ENCODE data around the gene GGT5.
"Not testable (repeated sequence)": the region's sequence is repeated elsewhere in the genome, so short reads cannot be mapped to it uniquely, and the experiment has no call there.

The GGT5 gene

DNA sequence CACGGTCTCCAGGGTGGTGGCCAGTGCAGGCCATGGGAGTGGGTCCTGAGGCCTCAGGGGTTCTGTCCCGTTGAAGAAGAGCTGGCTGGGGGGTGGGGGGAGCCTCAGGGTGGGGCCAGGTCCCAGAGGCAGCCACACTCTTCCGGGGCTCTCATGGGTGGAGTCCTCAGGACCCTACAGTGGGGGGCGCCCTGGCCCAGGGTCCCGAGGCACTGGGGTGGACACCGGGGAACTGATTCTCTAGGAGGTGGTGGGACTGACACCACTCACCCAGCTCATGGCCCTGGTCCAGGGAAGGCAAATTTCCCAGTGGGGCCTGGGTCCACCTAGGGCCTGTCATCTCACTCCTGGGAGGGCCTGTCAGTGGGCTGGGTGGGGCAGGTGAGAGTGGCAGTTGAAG is 12.8 kb downstream of the GGT5 start:
- DNase-seq (ENCODE audit: low spot score): no peak

- DNase-seq (ENCODE audit: low spot score): no peak
These were observed 13.2 kb downstream of the GGT5 start for GRCh38 chr22:24231706-24232105.

- DNase-seq (ENCODE audit: low spot score): peak; percentile 9
These were observed 13.8 kb downstream of the GGT5 start for GRCh38 chr22:24230911-24231656.

DNA sequence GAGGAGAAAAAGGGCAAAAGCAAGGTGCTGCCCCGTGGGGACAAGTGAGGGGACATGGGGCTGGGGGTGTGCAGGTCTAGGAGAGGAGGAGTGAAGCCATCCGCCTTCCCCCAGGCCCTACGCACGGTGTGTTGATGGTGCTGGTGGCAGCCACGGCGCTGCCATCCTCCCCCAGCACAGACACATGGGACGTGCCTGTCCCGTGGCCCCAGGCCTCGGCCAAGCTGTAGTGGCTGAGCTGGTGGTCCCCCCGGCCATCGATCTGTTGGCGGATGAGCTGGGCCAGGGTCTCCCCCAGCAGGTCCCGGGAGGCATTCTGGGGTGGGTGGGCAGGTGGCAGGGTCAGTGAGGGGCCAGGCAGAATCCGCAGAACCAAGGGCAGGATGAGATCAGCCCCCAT is 18.9 kb downstream of the GGT5 start:
- DNase-seq (ENCODE audit: low spot score): no peak

DNA sequence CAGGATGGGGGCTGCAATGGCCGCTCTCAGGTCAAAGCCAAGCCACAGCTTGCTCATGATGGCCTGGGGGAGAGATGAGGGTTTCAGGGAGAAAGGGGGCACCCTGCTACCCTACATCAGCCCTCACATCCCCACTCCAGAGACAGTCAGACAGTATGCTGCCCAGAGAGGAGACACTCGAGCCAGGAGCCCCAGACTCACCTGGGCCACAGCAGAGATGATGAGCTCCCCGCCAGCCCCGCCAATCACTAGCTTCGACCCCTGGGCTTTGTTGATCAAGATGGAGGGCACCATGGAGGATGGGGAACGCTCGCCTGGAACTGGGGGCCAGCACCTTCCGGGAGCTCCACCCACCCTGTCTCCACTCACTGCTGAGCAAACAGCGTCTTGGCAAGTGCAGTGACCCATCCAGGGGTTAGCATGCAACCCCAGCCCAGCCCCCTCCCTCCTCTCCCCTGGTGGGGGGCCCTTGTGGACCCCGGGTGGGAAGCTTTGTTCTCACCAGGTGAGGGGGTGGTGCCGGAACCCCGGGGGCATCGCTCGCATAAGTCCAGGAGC is 19.8 kb downstream of the GGT5 start:
- no peak for DNase-seq (ENCODE audit: low spot score)

GRCh38 chr22:24224468-24224867 is 20.4 kb downstream of the GGT5 start:
- DNase-seq (ENCODE audit: low spot score): no peak

- DNase-seq (ENCODE audit: low spot score): no peak
These were observed 25.1 kb downstream of the GGT5 start for GRCh38 chr22:24219750-24220149.

DNA sequence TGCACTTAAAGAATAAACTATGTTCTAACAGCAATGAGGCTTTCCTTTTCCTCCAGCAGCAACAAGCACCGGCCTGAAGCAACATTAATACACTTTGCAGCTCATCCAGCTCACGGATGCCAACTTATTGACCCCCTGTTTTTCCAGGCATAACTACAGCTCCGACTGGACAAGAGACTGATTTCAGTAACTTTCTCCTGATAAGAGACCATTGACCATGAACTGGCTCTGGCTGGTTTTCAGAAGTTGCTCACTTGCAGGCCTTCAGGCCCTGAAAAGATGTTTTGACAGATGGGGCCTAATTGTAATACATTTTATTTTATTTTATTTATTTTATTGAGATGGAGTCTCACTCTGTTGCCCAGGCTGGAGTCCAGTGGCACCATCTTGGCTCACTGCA is 27.5 kb downstream of the GGT5 start:
- DNase-seq (ENCODE audit: low spot score): no peak

GRCh38 chr22:24216541-24217209 is 28.2 kb downstream of the GGT5 start:
- DNase-seq (ENCODE audit: low spot score): no peak

GRCh38 chr22:24214467-24215285 is 30.2 kb downstream of the GGT5 start:
- DNase-seq (ENCODE audit: low spot score): no peak

- not testable (repeated sequence) for DNase-seq (ENCODE audit: low spot score)
These were observed 31.8 kb downstream of the GGT5 start for GRCh38 chr22:24213111-24213510.

GRCh38 chr22:24211716-24212115 is 33.2 kb downstream of the GGT5 start:
- not testable (repeated sequence) for DNase-seq (ENCODE audit: low spot score)

DNA sequence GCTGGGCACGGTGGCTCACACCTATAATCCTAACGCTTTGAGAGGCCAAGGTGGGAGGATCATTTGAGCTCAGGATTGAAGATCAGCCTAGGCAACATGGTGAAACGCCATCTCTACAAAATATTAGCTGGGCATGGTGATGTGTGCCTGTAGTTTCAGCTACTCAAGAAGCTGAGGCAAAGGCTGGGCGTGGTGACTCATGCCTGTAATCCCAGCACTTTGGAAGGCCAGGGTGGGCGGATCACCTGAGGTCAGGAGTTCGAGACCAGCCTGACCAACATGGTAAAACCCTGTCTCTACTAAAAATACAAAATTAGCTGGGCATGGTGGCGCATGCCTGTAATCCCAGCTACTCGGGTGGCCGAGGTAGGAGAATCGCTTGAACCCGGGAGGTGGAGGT is 34.5 kb downstream of the GGT5 start:
- not testable (repeated sequence) for DNase-seq (ENCODE audit: low spot score)

- no peak for DNase-seq (ENCODE audit: low spot score)
These were observed 35.2 kb downstream of the GGT5 start for GRCh38 chr22:24209687-24210086.

DNA sequence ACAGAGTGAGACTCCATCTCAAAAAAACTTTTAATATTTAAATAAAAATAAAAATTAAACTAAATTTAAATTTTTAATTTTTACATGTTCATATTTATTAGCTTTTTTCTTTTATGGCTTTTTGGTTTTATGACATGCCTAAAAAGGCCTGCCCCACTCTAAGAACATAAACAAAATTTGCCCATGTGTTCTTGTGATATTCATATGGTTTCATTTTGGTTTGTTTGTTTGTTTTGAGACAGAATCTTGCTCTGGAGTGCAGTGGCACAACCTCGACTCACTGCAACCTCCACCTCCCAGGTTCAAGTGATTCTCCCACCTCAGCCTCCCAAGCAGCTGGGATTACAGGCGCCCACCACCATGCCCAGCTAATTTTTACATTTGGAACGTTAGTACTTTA is 35.9 kb downstream of the GGT5 start:
- DNase-seq (ENCODE audit: low spot score): no peak

DNA sequence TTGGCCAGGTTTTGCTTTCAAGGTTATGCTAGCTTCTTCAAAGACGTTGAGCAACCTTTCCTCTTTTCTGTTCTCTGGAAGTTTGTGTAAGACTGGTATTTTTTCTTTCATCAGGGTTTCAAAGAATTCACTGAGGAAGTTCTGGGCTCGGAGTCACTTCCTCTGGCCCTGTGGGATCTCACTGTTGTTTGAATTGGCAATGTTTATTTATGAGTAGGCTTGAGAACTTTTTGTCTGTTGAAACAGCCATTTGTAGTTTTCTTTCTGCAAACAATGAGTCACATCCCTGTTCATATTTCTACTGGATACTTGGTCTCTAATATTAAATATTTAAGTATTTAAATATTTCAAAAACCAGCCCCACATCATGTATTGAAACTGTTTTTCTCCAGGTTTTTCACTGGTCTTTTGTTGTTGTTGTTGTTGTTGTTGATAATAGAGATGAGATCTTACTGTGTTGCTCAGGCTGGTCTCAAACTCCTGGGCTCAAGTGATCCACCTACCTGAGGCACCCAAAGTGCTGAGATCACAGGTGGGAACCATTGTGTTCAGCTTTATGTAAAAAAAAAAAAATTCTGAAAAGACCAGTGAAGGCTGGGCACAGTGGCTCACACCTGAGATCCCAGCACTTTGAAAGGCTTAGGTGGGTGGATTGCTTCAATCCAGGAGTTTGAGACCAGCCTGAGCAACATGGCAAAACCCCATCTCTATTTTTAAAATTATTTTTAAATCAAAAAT is 36.7 kb downstream of the GGT5 start:
- no peak for DNase-seq (ENCODE audit: low spot score)

DNA sequence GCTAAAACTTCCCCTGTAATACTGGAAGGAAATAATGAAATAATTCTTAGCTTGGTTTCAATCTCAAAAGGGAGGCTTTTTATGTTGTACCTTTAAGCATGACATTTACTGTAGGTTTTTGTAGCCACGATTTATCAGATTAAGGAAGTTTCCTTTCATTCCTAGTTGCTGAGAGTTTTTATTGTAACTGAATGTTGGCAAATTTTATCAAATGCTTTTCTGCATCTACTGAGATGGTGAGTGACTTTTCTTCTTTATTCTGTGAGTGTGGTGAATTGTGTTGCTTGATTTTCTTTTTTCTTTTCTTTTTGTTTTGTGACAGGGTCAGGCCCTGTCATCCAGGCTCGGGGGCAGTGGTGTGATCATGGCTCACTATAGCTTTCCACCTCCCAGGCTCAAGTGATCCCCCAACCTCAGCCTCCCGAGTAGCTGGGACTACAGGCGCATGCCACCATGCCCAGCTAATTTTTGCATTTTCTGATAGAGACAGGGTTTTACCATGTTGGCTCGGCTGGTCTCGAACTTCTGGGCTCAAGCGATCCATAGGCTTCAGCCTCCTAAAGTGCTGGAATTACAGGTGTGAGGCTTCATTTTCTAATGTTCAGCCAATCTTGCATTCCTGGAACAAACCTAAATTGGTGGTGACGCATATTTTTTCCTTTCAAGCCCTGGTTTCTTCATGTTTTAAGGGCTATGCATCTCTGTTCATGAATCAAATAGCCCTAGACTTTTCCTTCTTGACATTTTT is 37.4 kb downstream of the GGT5 start:
- no peak for DNase-seq (ENCODE audit: low spot score)

DNA sequence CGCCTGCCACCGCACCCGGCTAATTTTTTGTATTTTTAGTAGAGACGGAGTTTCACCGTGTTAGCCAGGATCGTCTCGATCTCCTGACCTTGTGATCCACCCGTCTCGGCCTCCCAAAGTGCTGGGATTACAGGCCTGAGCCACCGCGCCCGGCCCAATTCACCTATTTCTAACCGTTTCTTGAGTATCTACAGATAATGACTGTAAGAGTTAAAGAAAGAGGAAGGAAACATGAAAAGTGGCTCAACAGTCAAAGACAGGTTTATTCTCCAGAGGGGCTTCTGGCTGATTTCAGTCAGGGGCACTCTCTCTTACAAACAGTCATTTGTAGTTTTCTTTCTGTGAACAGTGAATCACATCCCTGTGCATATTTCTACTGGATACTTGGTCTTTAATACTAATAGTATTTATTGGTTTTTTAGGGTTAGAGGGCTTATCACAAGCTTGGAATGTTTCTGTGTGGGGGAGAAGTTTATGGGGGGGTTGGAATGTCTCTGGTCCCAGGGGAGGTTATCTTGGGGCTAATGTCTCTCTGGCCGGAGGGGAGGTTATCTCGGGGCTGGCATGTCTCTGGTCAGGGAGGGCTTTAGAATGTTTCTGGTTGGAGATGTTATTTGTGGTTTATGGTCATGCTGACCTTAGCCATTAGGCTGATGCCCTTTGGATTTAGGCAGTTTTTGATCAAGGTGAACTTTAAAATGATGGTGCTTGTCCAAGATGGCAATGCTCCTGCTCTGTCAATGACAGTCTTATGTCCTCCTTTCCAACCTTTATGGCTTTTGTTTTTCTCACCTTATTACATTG is 38.2 kb downstream of the GGT5 start:
- not testable (repeated sequence) for DNase-seq (ENCODE audit: low spot score)

DNA sequence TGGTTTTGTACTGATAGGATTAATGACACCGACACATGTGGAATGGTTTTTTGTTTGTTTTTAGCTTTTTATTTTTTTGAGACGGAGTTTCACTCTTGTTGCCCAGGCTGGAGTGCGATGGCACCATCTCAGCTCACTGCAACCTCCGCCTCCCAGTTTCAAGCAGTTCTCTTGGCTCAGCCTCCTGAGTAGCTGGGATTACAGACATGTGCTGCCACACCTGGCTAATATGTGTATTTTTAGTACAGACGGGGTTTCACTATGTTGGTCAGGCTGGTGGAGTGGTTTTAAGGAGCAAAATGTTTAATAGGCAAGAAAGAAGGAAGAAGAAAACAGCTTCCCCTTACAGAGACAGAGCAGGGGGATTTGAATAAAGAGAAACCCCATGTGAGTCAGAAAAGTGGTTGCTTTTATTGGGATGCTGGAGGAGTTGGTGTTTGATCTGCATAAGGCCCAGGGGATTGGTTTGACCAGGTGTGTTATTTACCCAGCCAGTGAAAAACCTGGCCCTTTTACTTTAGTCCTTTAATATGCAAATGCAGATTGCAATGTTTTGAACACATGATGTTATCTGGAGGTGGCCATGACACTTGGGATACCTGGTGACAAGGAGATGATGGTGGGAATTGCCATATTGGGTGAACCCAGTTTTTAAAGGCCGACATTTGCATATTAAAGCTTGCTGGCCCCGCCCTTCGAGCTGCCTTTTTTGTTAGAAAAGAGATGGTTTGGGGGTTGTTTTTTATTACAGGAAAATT is 39.3 kb downstream of the GGT5 start:
- DNase-seq (ENCODE audit: low spot score): peak; percentile 21

Measured in cerebellar cortex (tissue), 1 donor.